GM18951 (cell line): ENCODE measurements around the gene ARHGAP26.
"Not testable (repeated sequence)": the region's sequence is repeated elsewhere in the genome, so short reads cannot be mapped to it uniquely, and the experiment has no call there.

Experiments
- POLR2A ChIP-seq: IDR thresholded peaks from 4 replicates; pipeline ENCODE4 v1.6.1; 2011; ENCODE audit warnings: mild to moderate bottlenecking; ENCODE audit not compliant: insufficient read length, insufficient read depth; ENCODE audit errors: extremely low read depth
- in situ Hi-C: fragments of 300-500 bp; cut with MboI; formaldehyde crosslinking; loops from one replicate; pipeline ENCODE4 v1.12.0; 2022; ENCODE audit warnings: low sequenced_read_pairs, mixed read lengths, inconsistent platforms; ENCODE audit not compliant: unreplicated experiment

Gene ARHGAP26

GRCh38 chr5:143200781-143201398 is 430.7 kb downstream of the ARHGAP26 start:
- in situ Hi-C loops = no loop called here
- no peak for TF ChIP-seq POLR2A

DNA sequence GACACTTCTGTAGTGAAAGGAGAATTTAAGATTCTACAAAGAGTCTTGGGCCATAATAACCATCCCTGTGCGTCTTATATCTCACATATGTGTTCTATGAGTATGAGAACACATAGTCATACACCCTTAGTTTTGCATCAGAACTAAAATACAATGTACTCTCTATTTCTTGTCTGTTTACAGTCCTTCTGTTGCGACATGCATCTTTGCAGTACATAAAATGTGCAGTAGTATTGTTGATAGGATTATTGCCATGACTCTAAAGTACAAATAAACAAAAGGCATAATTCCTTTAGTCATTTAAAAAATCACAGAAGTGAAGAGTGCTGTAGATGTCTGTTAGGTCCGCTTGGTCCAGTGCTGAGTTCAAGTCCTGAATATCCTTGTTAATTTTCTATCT is 431.4 kb downstream of the ARHGAP26 start:
- no peak for TF ChIP-seq POLR2A
- in situ Hi-C loops = no loop called here

GRCh38 chr5:143203301-143203956 is 433.3 kb downstream of the ARHGAP26 start:
- in situ Hi-C loops = not testable (repeated sequence)

DNA sequence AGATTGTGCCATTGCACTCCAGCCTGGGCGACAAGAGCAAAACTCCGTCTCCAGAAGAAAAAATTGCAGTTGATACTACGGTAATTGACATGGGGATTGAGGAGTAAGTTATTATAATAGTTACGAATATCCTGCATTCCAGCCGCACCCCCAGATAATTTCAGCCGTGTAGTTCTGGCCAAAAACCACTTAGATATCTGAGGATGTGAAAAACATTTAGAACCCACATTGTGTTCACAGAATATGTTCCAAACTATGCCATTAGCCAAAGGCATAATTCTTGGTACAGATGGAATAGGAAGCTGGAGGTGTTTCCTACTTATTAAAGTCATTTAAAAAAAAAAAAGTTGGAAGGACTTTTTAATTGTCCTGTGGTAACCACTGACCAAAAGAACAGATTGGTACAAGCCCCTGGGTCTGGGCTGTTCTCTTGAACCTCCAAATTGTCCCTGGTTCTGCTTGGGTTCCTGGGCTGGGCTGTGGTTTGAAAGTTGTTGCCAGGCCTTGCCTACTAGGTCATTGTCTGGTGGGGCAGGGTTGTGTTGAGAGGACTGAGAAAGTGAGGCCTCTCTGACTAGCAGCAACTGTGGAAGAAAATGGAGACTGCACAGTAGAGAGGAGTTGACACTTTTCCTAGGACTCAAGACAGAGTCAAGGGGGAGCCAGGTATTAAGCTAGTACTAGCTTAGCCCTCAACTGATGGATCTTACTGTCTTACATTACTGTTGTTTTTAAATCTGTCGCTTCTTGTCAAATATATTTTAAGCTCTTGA is 434.5 kb downstream of the ARHGAP26 start:
- no peak for TF ChIP-seq POLR2A
- in situ Hi-C loops = no loop called here

DNA sequence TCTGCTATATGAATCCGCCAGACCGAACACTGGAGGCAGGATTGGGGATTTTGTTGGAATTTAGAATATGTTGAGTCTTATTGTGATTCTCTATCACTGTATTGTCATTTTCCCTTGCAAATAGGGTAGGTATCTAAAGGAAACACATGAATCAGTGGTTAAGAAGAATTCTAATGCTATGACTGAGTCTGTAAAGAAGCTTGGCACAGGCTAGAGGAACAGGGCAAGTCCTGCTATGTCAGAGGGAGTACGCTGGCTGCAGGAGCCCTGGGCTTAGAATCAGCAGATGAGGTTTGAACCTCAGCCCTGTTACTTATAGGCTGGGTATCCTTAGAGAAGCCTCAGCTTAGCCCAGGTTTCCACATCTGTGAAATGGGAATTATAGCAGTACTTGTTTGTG is 435.2 kb downstream of the ARHGAP26 start:
- in situ Hi-C loops = no loop called here
- no peak for TF ChIP-seq POLR2A

DNA sequence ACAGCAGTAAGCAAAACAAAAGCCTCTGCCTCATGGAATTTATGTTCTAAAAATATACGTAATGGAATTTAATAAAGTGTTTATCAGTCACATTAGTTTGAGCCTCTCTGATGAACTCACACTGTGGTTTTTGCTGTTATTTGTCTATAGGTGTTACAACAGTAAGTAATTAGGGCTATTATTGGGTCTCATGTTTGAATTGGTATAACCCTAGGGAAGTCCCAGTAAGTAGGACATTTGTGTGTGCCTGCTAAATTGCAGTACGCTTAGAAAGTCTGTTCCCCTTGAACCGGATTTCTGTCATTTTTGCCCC is 435.7 kb downstream of the ARHGAP26 start:
- in situ Hi-C loops = no loop called here
- TF ChIP-seq POLR2A = no peak

- TF ChIP-seq POLR2A = no peak
- in situ Hi-C loops = no loop called here
Measured at GRCh38 chr5:143206196-143207053, 436.2 kb downstream of the ARHGAP26 start.

GRCh38 chr5:143207058-143207457 is 436.9 kb downstream of the ARHGAP26 start:
- TF ChIP-seq POLR2A = no peak
- in situ Hi-C loops = no loop called here

- in situ Hi-C loops = no loop called here
- no peak for TF ChIP-seq POLR2A
Measured at GRCh38 chr5:143207563-143208364, 437.6 kb downstream of the ARHGAP26 start.

DNA sequence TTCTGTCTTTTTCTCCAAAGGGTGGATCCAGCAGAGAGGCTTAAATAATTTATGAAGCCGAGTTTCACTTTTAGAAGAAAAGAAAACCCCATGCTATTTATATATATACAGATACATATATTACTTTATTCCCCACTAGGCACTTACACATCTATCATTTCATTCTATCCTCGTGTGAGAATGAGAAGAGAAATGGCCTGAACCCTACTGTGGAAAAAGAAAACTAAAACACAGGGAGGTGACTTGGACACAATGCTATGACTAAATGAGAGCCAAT is 438.1 kb downstream of the ARHGAP26 start:
- no peak for TF ChIP-seq POLR2A
- in situ Hi-C loops = no loop called here

DNA sequence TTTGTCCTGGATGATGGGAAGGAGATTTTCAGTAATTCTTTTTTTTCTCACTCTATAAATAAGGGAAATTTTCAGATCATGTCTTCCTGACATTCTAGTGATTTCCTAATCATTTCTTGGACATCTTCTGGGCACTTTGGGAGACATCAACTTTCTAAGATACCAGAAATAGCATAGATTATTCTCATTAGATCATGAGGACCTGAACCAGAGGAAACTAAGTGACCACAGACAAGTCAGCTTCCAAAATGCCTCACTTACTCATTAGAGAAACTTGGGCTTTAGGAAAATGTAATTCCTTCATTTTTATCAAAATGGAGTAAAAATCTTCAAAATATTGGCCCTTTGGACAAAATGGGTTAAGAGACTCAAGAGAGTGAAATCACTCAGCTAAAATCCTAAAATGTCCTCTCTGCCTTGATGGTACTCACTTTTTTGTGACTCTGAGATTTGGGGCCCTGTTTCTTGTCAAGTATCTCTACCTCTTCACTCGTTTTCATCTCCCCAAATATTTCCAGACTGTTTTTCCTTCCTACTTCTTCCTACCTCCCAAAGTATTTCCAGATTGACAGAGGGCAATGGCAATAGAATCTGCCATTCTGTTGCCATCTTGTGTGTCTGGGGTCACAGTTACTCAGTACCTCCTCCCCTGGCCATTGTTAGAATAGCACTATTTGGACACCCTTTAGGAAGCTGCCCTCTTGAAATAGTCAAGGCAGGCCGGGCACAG is 438.8 kb downstream of the ARHGAP26 start:
- TF ChIP-seq POLR2A = no peak
- in situ Hi-C loops = no loop called here

DNA sequence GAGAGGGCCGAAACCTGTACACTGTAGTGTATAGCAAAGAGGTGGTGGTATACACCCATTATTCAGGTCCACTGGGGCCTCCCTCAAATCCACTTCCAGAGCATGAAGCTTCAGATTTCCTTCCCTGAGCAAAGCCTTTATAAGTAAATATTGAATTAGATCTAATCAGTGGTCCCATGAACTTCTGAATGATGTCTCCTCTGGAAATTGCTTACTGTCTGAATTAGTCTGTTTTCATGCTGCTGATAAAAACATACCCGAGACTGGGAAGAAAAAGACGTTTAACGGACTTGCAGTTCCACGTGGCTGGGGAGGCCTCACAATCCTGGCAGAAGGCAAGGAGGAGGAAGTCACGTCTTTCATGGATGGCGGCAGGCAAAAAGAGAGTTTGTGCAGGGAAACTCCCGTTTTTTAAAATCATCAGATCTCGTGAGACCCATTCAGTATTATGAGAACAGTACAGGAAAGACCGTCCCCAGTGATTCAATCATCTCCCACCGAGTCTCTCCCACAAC is 439.8 kb downstream of the ARHGAP26 start:
- TF ChIP-seq POLR2A = no peak
- in situ Hi-C loops = no loop called here

DNA sequence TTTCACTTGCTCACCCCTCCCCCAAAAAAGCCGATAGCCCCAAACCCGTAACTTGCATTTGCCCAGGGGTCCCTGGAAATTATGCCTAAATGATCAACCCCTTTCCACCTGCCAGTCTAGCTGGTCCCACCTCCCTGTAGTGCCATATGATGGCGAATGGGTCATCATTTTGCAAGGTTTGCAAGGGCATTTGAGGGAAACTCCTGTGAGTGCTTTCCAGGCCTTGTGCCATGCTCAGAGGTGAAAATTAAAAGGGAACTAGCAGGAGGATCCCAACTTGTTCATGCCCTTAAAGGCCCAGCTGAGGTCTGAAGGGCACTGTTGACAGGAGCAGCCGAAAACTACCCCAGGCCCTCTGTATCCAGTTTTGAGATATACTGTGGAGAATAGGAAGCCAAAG is 440.4 kb downstream of the ARHGAP26 start:
- in situ Hi-C loops = no loop called here
- no peak for TF ChIP-seq POLR2A
